Tibial nerve (tissue), 4 donors: Measurements from ENCODE around the gene LMF1. TPM values are rescaled to one million over a fixed set of nuclear protein-coding genes. Genes with fewer than 3 reads are reported as not detected.

Experiments used
- DNase-seq, 2 donors: peaks; one replicate each; pipeline ENCODE4 v3.0.0-alpha.2; 2019; ENCODE audit warnings: low spot score in 2 of 2
- H3K27ac ChIP-seq, 4 donors: fragments of 200-600 bp; sonication (generic) in 3 of 4; one replicate each; pipeline ENCODE4 v1.5.1; 2017 to 2019; ENCODE audit warnings: mild to moderate bottlenecking in 1 of 4
- H3K27me3 ChIP-seq, 2 donors: fragments of 200-600 bp; sonication (generic) in 1 of 2; one replicate each; pipeline versions ENCODE4 v1.5.1 to v1.6.0; 2017 to 2019
- H3K36me3 ChIP-seq, 3 donors: fragments of 200-600 bp; sonication (generic); one replicate each; pipeline ENCODE4 v1.5.1; 2018 to 2019
- H3K4me1 ChIP-seq, 4 donors: fragments of 200-600 bp; sonication (generic) in 3 of 4; one replicate each; pipeline ENCODE4 v1.5.1; 2017 to 2019
- H3K4me3 ChIP-seq, 4 donors: fragments of 200-600 bp; sonication (generic) in 3 of 4; one replicate each; pipeline ENCODE4 v1.5.1; 2017 to 2019; ENCODE audit warnings: mild to moderate bottlenecking in 1 of 4, moderate library complexity in 1 of 4
- H3K9me3 ChIP-seq, 4 donors: fragments of 200-600 bp; sonication (generic) in 3 of 4; one replicate each; pipeline ENCODE4 v1.5.1; 2017 to 2019
- CTCF ChIP-seq, 5 experiments: fragments of 200-600 bp in 3 of 5; fragments of 450-650 bp in 2 of 5; sonication (generic) in 3 of 5; IDR thresholded peaks; one replicate each; pipeline ENCODE4 v1.5.1; 2016 to 2019; ENCODE audit warnings: antibody characterized with exemption in 5 of 5, mild to moderate bottlenecking in 3 of 5, moderate library complexity in 2 of 5
- EP300 ChIP-seq, 2 donors: sonication (generic); formaldehyde crosslinking; IDR thresholded peaks; one replicate each; pipeline ENCODE4 v1.6.1; 2017; ENCODE audit warnings: antibody characterized with exemption in 2 of 2, mild to moderate bottlenecking in 1 of 2
- POLR2A ChIP-seq, 2 donors: fragments of 450-650 bp; IDR thresholded peaks; one replicate each; pipeline ENCODE4 v1.6.1; 2017; ENCODE audit warnings: antibody characterized with exemption in 2 of 2, mild to moderate bottlenecking in 2 of 2, moderate library complexity in 2 of 2
- WGBS, 2 donors: methylation state at CpG; one replicate each; pipeline ENCODE4 v1.1.5; 2018; 5-methylcytosine and 5-hydroxymethylcytosine counted together
- total RNA-seq, 4 donors: library from RNA; depleted of rRNA; stranded (reverse); fragments of >200 nt; gene quantifications; one replicate each; pipeline ENCODE4 v1.1.0, GENCODE V29; 2016

The LMF1 gene
- total RNA-seq, 4 donors from 2014 or later: 24.5 to 58.5 (median 31.8) TPM

DNA sequence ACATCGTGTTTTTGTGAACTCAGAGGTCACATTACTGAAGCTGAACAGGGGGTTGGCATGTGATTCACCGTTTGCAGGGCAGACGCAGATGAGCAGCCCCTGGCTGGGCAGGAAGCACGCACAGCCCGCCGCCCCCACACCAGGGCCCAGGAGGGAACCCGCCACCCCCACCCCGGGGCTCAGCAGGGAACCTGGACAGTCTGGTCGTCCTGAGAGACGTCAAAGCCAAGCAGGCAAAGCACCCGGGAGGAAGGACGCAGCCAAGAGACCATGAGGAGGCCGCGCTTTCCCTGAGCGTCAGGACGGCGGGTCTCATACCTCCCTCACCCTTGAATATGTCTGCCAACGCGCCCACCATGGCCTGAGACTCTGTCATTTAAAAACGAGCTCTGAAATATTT is 60.6 kb downstream of the LMF1 start:
- no peak for TF ChIP-seq POLR2A (IDR thresholded peaks at IDR 0.05)
- no peak for TF ChIP-seq EP300 (IDR thresholded peaks at IDR 0.05)
- TF ChIP-seq CTCF (IDR thresholded peaks at IDR 0.05): no peak
- Histone ChIP-seq H3K27ac (no peak overlapping the region), H3K27me3 (no peaks in the 10 kb centered on the region), H3K4me3 (no peak overlapping the region), H3K36me3 (peaks cover 0 to 55% (median 0%) of the 10 kb centered on the region in 3 donors), H3K4me1 (peaks cover 4 to 27% (median 10%) of the 10 kb centered on the region in 4 donors), H3K9me3 (peaks cover 0 to 13% (median 0%) of the 10 kb centered on the region in 4 donors)
- 79 to 84% methylated on average over 20 of the region's 20 CpGs for WGBS, 2 donors
- no peak for DNase-seq

DNA sequence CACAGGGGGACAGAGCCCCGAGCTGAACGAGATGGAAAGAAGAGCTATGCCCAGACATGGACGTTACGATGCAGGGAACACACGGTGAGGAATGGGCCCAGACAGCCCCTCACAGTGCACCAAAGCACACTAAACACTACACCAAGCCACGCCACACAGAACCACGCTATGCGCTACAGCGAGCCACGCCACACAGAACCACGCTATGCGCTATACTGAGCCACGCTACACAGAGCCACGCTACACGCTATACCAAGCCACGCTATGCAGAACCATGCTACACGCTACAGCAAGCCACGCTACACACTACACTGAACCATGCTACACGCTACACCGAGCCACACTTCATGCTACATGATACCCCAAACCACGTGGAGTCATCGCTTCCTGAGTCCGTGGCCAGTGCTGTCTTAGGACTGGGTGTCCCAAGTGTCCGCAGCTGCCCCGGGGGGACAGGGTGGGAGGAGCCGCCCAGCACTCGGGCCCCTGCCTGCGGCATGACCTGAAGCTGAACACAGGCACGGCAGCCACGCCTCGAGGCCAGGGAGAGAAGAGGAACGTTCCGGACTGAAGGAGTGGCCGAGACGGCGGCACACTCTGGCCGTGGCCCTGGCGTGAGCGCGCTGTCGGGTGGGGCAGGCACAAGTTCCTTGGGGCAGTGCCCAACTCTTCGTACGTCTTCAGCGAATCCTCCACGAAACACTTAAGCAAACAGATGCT is 61.3 kb downstream of the LMF1 start:
- DNase-seq: no peak
- Histone ChIP-seq H3K9me3 (peaks cover 0 to 13% (median 0%) of the 10 kb centered on the region in 4 donors), H3K27ac (no peak overlapping the region), H3K4me1 (peaks cover 4 to 27% (median 10%) of the 10 kb centered on the region in 4 donors), H3K27me3 (no peaks in the 10 kb centered on the region), H3K36me3 (peaks cover 0 to 55% (median 0%) of the 10 kb centered on the region in 3 donors), H3K4me3 (no peak overlapping the region)
- TF ChIP-seq EP300 (IDR thresholded peaks at IDR 0.05): no peak
- no peak for TF ChIP-seq POLR2A (IDR thresholded peaks at IDR 0.05)
- no peak for TF ChIP-seq CTCF (IDR thresholded peaks at IDR 0.05)
- WGBS, 2 donors: 96 to 98% methylated on average over 45 of the region's 45 CpGs

DNA sequence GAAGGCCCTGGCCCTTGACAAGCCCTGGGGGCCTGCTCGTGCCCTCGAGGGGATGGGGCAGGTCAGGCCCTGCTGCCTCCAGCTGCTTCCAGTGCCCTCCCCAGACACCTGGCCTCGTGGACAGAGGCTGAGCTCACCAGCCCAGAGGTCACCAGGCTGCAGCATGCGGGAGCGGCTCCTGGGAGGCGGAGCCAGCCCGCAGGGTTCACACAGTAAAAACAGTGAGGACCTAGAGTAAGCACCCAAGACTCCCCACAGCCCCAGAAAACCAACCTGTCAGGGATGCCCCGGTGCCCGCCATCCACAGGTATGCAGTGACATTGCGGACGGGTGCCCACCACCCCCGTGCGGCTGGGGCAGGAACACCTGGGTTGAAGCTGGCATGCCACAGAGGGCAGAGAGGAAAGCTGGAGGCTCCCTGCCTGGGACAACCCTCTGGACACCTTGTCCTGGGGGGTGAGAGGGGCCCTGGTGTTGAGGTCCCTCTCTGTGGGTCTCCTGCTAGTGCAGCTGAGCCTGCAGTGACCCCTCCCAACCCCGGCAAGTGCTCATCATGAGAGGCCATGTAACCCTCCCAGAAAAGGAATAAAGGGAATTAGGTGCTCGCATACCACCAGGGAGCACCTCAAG is 62.1 kb downstream of the LMF1 start:
- TF ChIP-seq POLR2A (IDR thresholded peaks at IDR 0.05) (no peak), CTCF (IDR thresholded peaks at IDR 0.05) (no peak), EP300 (IDR thresholded peaks at IDR 0.05) (no peak)
- Histone ChIP-seq H3K27ac (no peak overlapping the region), H3K4me1 (peaks cover 3 to 19% (median 6%) of the 10 kb centered on the region in 4 donors), H3K27me3 (no peaks in the 10 kb centered on the region), H3K4me3 (no peak overlapping the region), H3K36me3 (peaks cover 0 to 55% (median 0%) of the 10 kb centered on the region in 3 donors), H3K9me3 (peaks cover 0 to 13% (median 0%) of the 10 kb centered on the region in 4 donors)
- no peak for DNase-seq
- WGBS, 2 donors: 89 to 94% methylated on average over 11 to 15 of the region's 15 CpGs

DNA sequence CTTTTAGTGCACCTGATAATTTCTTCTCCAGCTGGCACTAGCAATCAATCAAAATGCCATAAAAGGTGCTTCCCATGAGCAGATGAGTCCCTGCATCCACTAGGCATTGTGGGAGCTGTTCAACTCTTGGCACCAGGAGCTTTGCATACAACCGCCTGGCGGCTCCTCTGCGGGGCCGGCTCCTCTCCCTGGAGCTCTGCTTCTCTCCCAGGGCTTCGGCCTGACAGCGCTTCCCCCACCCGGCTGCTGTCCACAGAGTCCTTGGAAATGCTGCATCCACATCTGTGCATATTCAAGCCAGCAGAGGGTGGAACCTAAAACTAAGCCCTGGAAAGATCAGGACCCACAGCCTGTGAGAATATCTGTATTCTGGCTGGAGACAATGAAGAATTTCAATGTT is 62.9 kb downstream of the LMF1 start:
- Histone ChIP-seq H3K27me3 (no peaks in the 10 kb centered on the region), H3K4me1 (peaks cover 0 to 11% (median 0%) of the 10 kb centered on the region in 4 donors), H3K27ac (no peak overlapping the region), H3K9me3 (peaks cover 0 to 13% (median 0%) of the 10 kb centered on the region in 4 donors), H3K4me3 (no peak overlapping the region), H3K36me3 (peaks cover 0 to 55% (median 0%) of the 10 kb centered on the region in 3 donors)
- TF ChIP-seq CTCF (IDR thresholded peaks at IDR 0.05) (no peak), EP300 (IDR thresholded peaks at IDR 0.05) (no peak), POLR2A (IDR thresholded peaks at IDR 0.05) (no peak)
- DNase-seq: no peak
- 86 to 90% methylated on average over 7 of the region's 7 CpGs for WGBS, 2 donors

DNA sequence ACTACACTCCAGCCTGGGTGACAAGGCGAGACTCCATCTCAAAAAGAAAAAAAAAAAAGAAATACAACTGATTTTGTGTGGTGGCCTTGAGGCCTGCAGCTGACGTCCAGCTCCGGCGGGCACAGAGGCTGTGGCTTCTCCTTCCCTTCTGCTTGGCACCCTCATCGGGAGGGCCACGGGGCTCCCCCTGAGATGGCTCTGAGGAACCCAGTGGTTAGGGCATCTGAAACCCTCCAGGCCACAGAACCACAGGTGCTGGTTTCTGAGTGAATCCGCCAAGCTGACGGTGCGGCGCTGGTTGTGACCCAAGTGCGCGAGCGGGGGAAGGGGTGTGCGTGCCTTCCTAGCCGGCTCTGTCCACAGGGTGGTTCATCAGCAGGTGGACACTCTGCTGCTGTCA is 63.4 kb downstream of the LMF1 start:
- WGBS, 2 donors: 97% methylated on average over 15 of the region's 15 CpGs
- Histone ChIP-seq H3K9me3 (peaks cover 0 to 13% (median 0%) of the 10 kb centered on the region in 4 donors), H3K4me3 (no peak overlapping the region), H3K27ac (no peak overlapping the region), H3K27me3 (no peaks in the 10 kb centered on the region), H3K36me3 (peaks cover 0 to 55% (median 0%) of the 10 kb centered on the region in 3 donors), H3K4me1 (peaks cover 0 to 8% (median under 1%) of the 10 kb centered on the region in 4 donors)
- DNase-seq: no peak
- TF ChIP-seq CTCF (IDR thresholded peaks at IDR 0.05): no peak
